ENCODE measurements around the gene B3GAT1.

B3GAT1 gene

GRCh38 chr11:134370526-134371435 is 41.3 kb downstream of the B3GAT1 start:
- no peak for DNase-seq

- no peak for DNase-seq
These were observed 42.2 kb downstream of the B3GAT1 start for GRCh38 chr11:134369656-134370525.

- DNase-seq, result no peak
These were observed 44.3 kb downstream of the B3GAT1 start for GRCh38 chr11:134367781-134368180.

- DNase-seq, result no peak
These were observed 45.8 kb downstream of the B3GAT1 start for GRCh38 chr11:134366254-134366653.

GRCh38 chr11:134365011-134365925 is 46.8 kb downstream of the B3GAT1 start:
- no peak for DNase-seq

GRCh38 chr11:134364261-134364660 is 47.8 kb downstream of the B3GAT1 start:
- no peak for DNase-seq

- DNase-seq, result no peak
These were observed 48.5 kb downstream of the B3GAT1 start for GRCh38 chr11:134363592-134363991.

- DNase-seq, result no peak
These were observed 48.9 kb downstream of the B3GAT1 start for GRCh38 chr11:134363161-134363560.

- no peak for DNase-seq
These were observed 49.7 kb downstream of the B3GAT1 start for GRCh38 chr11:134362192-134362901.

- DNase-seq, result no peak
These were observed 50.4 kb downstream of the B3GAT1 start for GRCh38 chr11:134361661-134362060.

- no peak for DNase-seq
These were observed 51.8 kb downstream of the B3GAT1 start for GRCh38 chr11:134360050-134360835.

- no peak for DNase-seq
These were observed 52.4 kb downstream of the B3GAT1 start for GRCh38 chr11:134359646-134360045.

- DNase-seq, result no peak
These were observed 53.1 kb downstream of the B3GAT1 start for GRCh38 chr11:134358856-134359490.

GRCh38 chr11:134358165-134358855 is 53.7 kb downstream of the B3GAT1 start:
- DNase-seq, result no peak

- no peak for DNase-seq
These were observed 54.5 kb downstream of the B3GAT1 start for GRCh38 chr11:134357545-134357839.

- DNase-seq, result no peak
These were observed 55.1 kb downstream of the B3GAT1 start for GRCh38 chr11:134356656-134357544.

GRCh38 chr11:134355656-134356055 is 56.4 kb downstream of the B3GAT1 start:
- no peak for DNase-seq

GRCh38 chr11:134355136-134355535 is 56.9 kb downstream of the B3GAT1 start:
- no peak for DNase-seq

GRCh38 chr11:134352111-134352510 is 59.9 kb downstream of the B3GAT1 start:
- no peak for DNase-seq
